DOHH2 (cell line): ENCODE data around the gene RAB43.

ENCODE experiments used
- H3F3A ChIP-seq: fragments of 200-600 bp; sonication (generic), shearing (Covaris generic); 2 replicates; pipeline ENCODE4 v1.6.0; 2016; ENCODE audit warnings: antibody characterized with exemption, mild to moderate bottlenecking; ENCODE audit not compliant: control insufficient read depth, insufficient read depth
- H3K27ac ChIP-seq: fragments of 200-600 bp; sonication (generic); 2 replicates; pipeline ENCODE4 v1.5.1; 2014; ENCODE audit warnings: low read depth, mild to moderate bottlenecking, low read length, moderate library complexity
- H3K27me3 ChIP-seq: fragments of 200-600 bp; sonication (generic); 2 replicates; pipeline ENCODE4 v1.6.1; 2014; ENCODE audit warnings: mild to moderate bottlenecking, low read length, mixed read lengths; ENCODE audit not compliant: control insufficient read depth
- H3K36me3 ChIP-seq: fragments of 200-600 bp; sonication (generic); 2 replicates; pipeline ENCODE4 v1.6.1; 2014; ENCODE audit warnings: mild to moderate bottlenecking, low read length, moderate library complexity, mixed read lengths; ENCODE audit not compliant: control insufficient read depth
- H3K4me1 ChIP-seq: fragments of 200-600 bp; sonication (generic); 2 replicates; pipeline ENCODE4 v1.6.1; 2014; ENCODE audit warnings: mild to moderate bottlenecking, low read length, mixed read lengths; ENCODE audit not compliant: control insufficient read depth
- H3K4me2 ChIP-seq: fragments of 200-600 bp; sonication (generic); 2 replicates; pipeline ENCODE4 v1.6.0; 2014; ENCODE audit warnings: mild to moderate bottlenecking, low read length, moderate library complexity
- H3K4me3 ChIP-seq: fragments of 200-600 bp; sonication (generic); 2 replicates; pipeline ENCODE4 v1.5.1; 2014; ENCODE audit warnings: mild to moderate bottlenecking, low read length, mixed read lengths
- H3K79me2 ChIP-seq: fragments of 200-600 bp; sonication (generic); 2 replicates; pipeline ENCODE4 v1.6.1; 2014; ENCODE audit warnings: mild to moderate bottlenecking, low read length, mixed read lengths; ENCODE audit not compliant: control insufficient read depth
- H3K9me2 ChIP-seq: fragments of 200-600 bp; sonication (generic); replicated peaks from 2 replicates; pipeline ENCODE4 v1.6.1; 2014; ENCODE audit warnings: mild to moderate bottlenecking, low read length, mixed read lengths; ENCODE audit not compliant: control insufficient read depth
- H3K9me3 ChIP-seq: fragments of 200-600 bp; sonication (generic); 2 replicates; pipeline ENCODE4 v1.6.1; 2014; ENCODE audit warnings: antibody characterized with exemption, low read length, mixed read lengths; ENCODE audit not compliant: control insufficient read depth, insufficient read depth
- H4K20me1 ChIP-seq: fragments of 200-600 bp; sonication (generic); 2 replicates; pipeline ENCODE4 v1.6.0; 2014; ENCODE audit warnings: low read depth, mild to moderate bottlenecking, antibody characterized with exemption, low read length, moderate library complexity; ENCODE audit not compliant: control insufficient read depth, insufficient read depth
- EZH2phosphoT487 ChIP-seq: fragments of 200-600 bp; sonication (generic); IDR thresholded peaks from 2 replicates; pipeline ENCODE4 v1.6.1; 2017; ENCODE audit warnings: borderline replicate concordance, mild to moderate bottlenecking, antibody characterized with exemption, low read length, moderate library complexity, mixed read lengths
- TF ChIP-seq, protein P1 (sequence below): fragments of 200-600 bp; sonication (generic); IDR thresholded peaks from one replicate; pipeline ENCODE4 v1.5.1; 2014; ENCODE audit warnings: antibody characterized with exemption, mild to moderate bottlenecking, low read depth, low read length; ENCODE audit not compliant: poor library complexity, severe bottlenecking

RAB43 gene

DNA sequence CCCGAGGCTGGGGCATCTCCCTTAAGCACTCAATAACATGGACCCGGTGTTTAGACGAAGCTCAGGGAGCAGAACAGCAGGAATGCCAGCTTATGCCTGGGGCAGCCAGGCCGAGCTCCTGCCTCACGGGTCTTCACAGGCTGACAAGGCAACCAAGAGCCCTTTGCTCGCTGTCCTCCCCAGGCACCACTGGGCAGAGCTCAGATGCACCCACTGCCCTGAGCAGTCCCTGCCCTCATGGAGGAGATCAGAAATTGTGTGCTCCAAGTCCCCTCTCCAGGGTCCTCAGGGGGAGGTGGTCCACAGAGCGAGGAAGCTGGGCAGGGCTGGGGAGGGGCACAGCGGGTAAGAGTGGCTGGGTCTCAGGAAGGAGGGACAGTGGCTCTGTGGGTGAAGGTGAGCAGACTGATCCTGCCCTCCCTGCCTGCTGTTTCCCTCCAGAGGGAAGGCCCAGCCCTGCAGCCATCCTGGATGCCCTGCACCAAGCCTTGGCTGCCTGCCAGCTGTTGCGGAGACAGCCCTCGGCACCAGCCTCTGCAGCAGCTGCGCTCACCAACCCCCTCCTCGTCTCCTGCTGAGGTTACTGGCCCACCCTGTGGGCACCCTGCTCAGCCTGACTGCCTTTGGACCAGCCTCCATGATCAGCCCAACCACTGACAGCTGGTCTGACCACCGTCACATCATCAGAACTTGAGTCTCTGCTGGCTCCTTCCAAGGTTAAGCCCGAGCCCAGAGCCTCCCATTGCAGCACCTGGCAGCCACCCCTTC is 82.1 kb downstream of the RAB43 start:
- Histone ChIP-seq H3F3A (no peaks in the 10 kb centered on the region), H4K20me1 (no peaks in the 10 kb centered on the region), H3K36me3 (no peaks in the 10 kb centered on the region), H3K79me2 (no peaks in the 10 kb centered on the region), H3K9me2 (no peaks in the 10 kb centered on the region), H3K27me3 (peaks cover 10% of the 10 kb centered on the region), H3K4me1 (no peaks in the 10 kb centered on the region), H3K4me3 (no peak overlapping the region), H3K4me2 (no peak overlapping the region), H3K27ac (no peak overlapping the region), H3K9me3 (no peaks in the 10 kb centered on the region)
- TF ChIP-seq, protein P1, sequence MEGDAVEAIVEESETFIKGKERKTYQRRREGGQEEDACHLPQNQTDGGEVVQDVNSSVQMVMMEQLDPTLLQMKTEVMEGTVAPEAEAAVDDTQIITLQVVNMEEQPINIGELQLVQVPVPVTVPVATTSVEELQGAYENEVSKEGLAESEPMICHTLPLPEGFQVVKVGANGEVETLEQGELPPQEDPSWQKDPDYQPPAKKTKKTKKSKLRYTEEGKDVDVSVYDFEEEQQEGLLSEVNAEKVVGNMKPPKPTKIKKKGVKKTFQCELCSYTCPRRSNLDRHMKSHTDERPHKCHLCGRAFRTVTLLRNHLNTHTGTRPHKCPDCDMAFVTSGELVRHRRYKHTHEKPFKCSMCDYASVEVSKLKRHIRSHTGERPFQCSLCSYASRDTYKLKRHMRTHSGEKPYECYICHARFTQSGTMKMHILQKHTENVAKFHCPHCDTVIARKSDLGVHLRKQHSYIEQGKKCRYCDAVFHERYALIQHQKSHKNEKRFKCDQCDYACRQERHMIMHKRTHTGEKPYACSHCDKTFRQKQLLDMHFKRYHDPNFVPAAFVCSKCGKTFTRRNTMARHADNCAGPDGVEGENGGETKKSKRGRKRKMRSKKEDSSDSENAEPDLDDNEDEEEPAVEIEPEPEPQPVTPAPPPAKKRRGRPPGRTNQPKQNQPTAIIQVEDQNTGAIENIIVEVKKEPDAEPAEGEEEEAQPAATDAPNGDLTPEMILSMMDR, result no peak
- no peak for TF ChIP-seq EZH2phosphoT487

DNA sequence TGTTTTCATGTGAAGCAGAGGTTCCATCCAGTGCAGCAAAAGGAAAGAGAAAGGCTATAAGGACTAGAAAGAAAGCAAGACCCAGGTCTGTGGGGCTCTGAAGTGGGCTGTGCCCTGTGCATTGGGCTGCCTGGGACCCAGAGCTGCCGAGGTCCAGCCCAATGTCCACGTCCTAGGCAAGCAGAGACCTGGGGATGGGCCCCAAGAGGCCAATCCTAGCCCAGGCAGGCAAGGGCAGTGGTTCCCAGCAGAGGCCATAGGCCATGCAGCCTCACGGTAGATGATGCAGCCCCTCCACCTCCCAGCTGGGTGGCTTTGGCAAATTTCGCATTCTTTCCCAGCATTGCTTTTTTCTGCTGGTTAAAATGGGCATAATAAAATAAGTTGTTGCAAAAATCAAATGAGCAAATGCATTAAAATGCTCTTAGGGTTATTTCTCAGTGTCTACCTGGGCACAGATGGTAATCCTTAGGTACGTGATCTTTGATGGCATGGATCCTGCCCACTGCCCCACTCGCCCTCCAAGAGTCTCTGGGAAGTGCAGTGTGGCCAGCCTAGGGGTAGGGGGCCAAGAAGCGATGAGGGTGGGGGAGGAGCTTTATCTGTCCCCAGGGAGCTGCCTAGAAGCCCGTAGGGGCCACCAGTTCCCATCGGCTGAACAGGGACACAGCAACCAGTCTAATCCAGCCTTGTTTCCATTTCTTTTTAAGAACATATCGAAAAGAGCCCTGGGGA is 83.3 kb downstream of the RAB43 start:
- H3K9me3 ChIP-seq, result no peaks in the 10 kb centered on the region
- no peaks in the 10 kb centered on the region for H3K79me2 ChIP-seq
- no peaks in the 10 kb centered on the region for H3K9me2 ChIP-seq
- no peaks in the 10 kb centered on the region for H4K20me1 ChIP-seq
- no peak overlapping the region for H3K4me3 ChIP-seq
- H3K4me1 ChIP-seq, result no peaks in the 10 kb centered on the region
- no peaks in the 10 kb centered on the region for H3F3A ChIP-seq
- no peak overlapping the region for H3K4me2 ChIP-seq
- peaks cover 5% of the 10 kb centered on the region for H3K27me3 ChIP-seq
- no peaks in the 10 kb centered on the region for H3K36me3 ChIP-seq
- no peak overlapping the region for H3K27ac ChIP-seq
- TF ChIP-seq, protein P1, result no peak
- TF ChIP-seq EZH2phosphoT487, result no peak
